CD14-positive monocyte (primary cell): ENCODE measurements around the gene GPR101. TPM values are rescaled to one million over a fixed set of nuclear protein-coding genes. Genes with fewer than 3 reads are reported as not detected.

ENCODE experiments used
- DNase-seq, 3 donors: peaks; one replicate each; pipeline ENCODE4 v3.0.0-alpha.2; 2011 to 2022
- H2AFZ ChIP-seq: 2 replicates; pipeline ENCODE4 v1.6.0; 2012; ENCODE audit warnings: mild to moderate bottlenecking, low read depth, low read length, inconsistent platforms; ENCODE audit not compliant: insufficient read depth, poor library complexity, severe bottlenecking
- H3K27ac ChIP-seq, 2 donors: 1 replicate in 1 of 2; 2 replicates in 1 of 2; pipeline ENCODE4 v1.5.1; 2012 to 2013; ENCODE audit warnings: low read length in 2 of 2, control low read depth in 1 of 2, inconsistent platforms in 1 of 2, low read depth in 1 of 2, mild to moderate bottlenecking in 1 of 2
- H3K27me3 ChIP-seq, 2 donors: one replicate each; pipeline versions ENCODE4 v1.6.0 to v1.6.1; 2011 to 2013; ENCODE audit warnings: low read length in 2 of 2; ENCODE audit not compliant: control insufficient read depth in 2 of 2, insufficient read depth in 2 of 2
- H3K36me3 ChIP-seq, 2 donors: replicated peaks in 1 of 2; 1 replicate in 1 of 2; 2 replicates in 1 of 2; pipeline versions ENCODE4 v1.5.1 to v1.6.1; 2012 to 2013; ENCODE audit warnings: low read length in 2 of 2, control low read depth in 1 of 2, inconsistent platforms in 1 of 2, mild to moderate bottlenecking in 1 of 2; ENCODE audit not compliant: insufficient read depth in 2 of 2, control insufficient read depth in 1 of 2
- H3K4me1 ChIP-seq, 2 donors: 1 replicate in 1 of 2; 2 replicates in 1 of 2; pipeline versions ENCODE4 v1.5.1 to v1.6.1; 2012 to 2013; ENCODE audit warnings: low read length in 2 of 2, control low read depth in 1 of 2, inconsistent platforms in 1 of 2, mild to moderate bottlenecking in 1 of 2, moderate library complexity in 1 of 2; ENCODE audit not compliant: insufficient read depth in 2 of 2, control insufficient read depth in 1 of 2
- H3K4me2 ChIP-seq: replicated peaks from 2 replicates; pipeline ENCODE3; 2012; ENCODE audit warnings: low read length, moderate library complexity, mild to moderate bottlenecking; ENCODE audit not compliant: poor library complexity, severe bottlenecking; ENCODE audit errors: extremely low read depth
- H3K4me3 ChIP-seq, 3 experiments: fragments of 200-600 bp in 1 of 3; sonication (generic) in 1 of 3; replicated peaks in 1 of 3; 1 replicate in 2 of 3; 2 replicates in 1 of 3; pipeline ENCODE4 v1.5.1; 2011 to 2013; ENCODE audit warnings: low read length in 3 of 3, mild to moderate bottlenecking in 3 of 3, control low read depth in 2 of 3, low read depth in 2 of 3, inconsistent platforms in 1 of 3, moderate library complexity in 1 of 3
- H3K79me2 ChIP-seq: 2 replicates; pipeline ENCODE4 v1.6.0; 2012; ENCODE audit warnings: mild to moderate bottlenecking, control low read depth, inconsistent platforms, low read length, moderate library complexity; ENCODE audit not compliant: insufficient read depth
- H3K9ac ChIP-seq: 2 replicates; pipeline ENCODE4 v1.6.0; 2017; ENCODE audit warnings: low read length, mild to moderate bottlenecking; ENCODE audit not compliant: insufficient read depth, poor library complexity, severe bottlenecking
- H3K9me3 ChIP-seq, 2 donors: replicated peaks in 1 of 2; 1 replicate in 1 of 2; 2 replicates in 1 of 2; pipeline versions ENCODE4 v1.5.1 to v1.6.1; 2012 to 2013; ENCODE audit warnings: low read length in 2 of 2, control low read depth in 1 of 2; ENCODE audit not compliant: control insufficient read depth in 1 of 2, insufficient read depth in 1 of 2
- H4K20me1 ChIP-seq: 2 replicates; pipeline ENCODE4 v1.6.0; 2012; ENCODE audit warnings: mild to moderate bottlenecking, low read length, control low read depth, moderate library complexity; ENCODE audit not compliant: insufficient read depth
- H3K27ac Mint-ChIP-seq, 7 donors: one replicate each; pipeline ENCODE4 v1.8.0; 2020; ENCODE audit warnings: mild to moderate bottlenecking in 7 of 7, mixed read lengths in 7 of 7, moderate library complexity in 6 of 7, inconsistent platforms in 2 of 7
- H3K27me3 Mint-ChIP-seq, 3 donors: one replicate each; pipeline ENCODE4 v1.8.0; 2021 to 2022; ENCODE audit warnings: low read depth in 3 of 3, mild to moderate bottlenecking in 3 of 3, mixed read lengths in 3 of 3, moderate library complexity in 3 of 3, inconsistent platforms in 1 of 3
- H3K36me3 Mint-ChIP-seq, 2 donors: one replicate each; pipeline ENCODE4 v1.8.0; 2020; ENCODE audit warnings: mixed read lengths in 2 of 2, inconsistent platforms in 1 of 2, mild to moderate bottlenecking in 1 of 2
- H3K4me1 Mint-ChIP-seq: one replicate; pipeline ENCODE4 v1.8.0; 2020; ENCODE audit warnings: mild to moderate bottlenecking, mixed read lengths
- H3K4me3 Mint-ChIP-seq, 2 donors: one replicate each; pipeline ENCODE4 v1.8.0; 2020; ENCODE audit warnings: mild to moderate bottlenecking in 2 of 2, mixed read lengths in 2 of 2, moderate library complexity in 1 of 2
- H3K9me3 Mint-ChIP-seq, 7 donors: one replicate each; pipeline ENCODE4 v1.8.0; 2020 to 2022; ENCODE audit warnings: mixed read lengths in 7 of 7, mild to moderate bottlenecking in 6 of 7, moderate library complexity in 6 of 7, inconsistent platforms in 2 of 7
- WGBS: methylation state at CpG from one replicate; pipeline ENCODE4 v1.1.5; 2013; ENCODE audit warnings: missing lambda C conversion rate; ENCODE audit not compliant: insufficient coverage; 5-methylcytosine and 5-hydroxymethylcytosine counted together
- intact Hi-C, 2 donors: fragments of 100-400 bp; cut with micrococcal nuclease; formaldehyde crosslinking; loops; one replicate each; pipeline versions ENCODE4 v1.15.0 to v1.15.1; 2023
- polyA plus RNA-seq, 3 donors: library from polyadenylated mRNA; depleted of rRNA in 1 of 3; unstranded in 2 of 3; stranded (reverse) in 1 of 3; fragments of 300-500 nt in 2 of 3; fragments of >200 nt in 1 of 3; fragmentation: Illumina TruSeq in 2 of 3; gene quantifications; 1 replicate in 2 of 3; 2 replicates in 1 of 3; pipeline ENCODE4 v1.2.3, GENCODE V29; 2012 to 2021
- TF ChIP-seq, protein P1 (sequence below): fragments of 200-600 bp; IDR thresholded peaks from one replicate; pipeline ENCODE4 v1.8.0; 2022; ENCODE audit warnings: antibody characterized with exemption, mild to moderate bottlenecking

The GPR101 gene
- polyA plus RNA-seq, 3 donors = not detected

DNA sequence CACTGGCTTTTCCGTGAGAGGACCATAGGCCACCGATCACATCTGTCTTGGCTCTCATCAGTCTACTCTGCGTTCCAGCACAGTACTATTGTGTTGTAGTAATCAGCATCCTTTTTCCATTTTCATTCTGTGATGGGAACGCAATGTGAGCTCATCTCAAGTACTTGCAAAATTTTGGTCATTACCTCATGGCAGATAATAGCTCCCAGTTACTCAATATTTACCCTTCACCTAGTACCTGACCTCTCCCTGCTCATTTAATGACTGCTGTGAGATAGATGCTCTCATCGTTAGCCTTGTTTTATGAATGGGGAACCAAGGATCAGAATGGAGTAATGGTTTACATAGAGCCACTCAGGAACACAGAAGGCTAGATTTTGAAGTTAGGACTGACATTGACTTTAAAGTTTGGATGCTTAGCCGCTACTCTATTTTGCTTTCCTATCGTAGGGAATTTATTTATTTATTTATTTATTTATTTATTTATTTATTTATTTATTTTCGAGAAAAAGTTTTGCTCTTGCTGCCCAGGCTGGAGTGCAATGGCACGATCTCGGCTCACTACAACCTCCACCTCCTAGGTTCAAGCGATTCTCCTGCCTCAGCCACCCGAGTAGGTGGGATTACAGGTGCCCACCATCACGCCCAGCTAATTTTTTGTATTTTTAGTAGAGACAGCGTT, 6.5 kb upstream of the GPR101 start:
- Histone ChIP-seq H3K9me3 (no peaks in the 10 kb centered on the region), H2AFZ (no peak overlapping the region), H3K27me3 (peaks cover 18 to 23% of the 10 kb centered on the region in 2 donors), H3K79me2 (no peaks in the 10 kb centered on the region), H3K36me3 (no peaks in the 10 kb centered on the region), H3K4me3 (no peak overlapping the region), H4K20me1 (no peaks in the 10 kb centered on the region), H3K27ac (no peak overlapping the region), H3K9ac (no peak overlapping the region), H3K4me1 (no peaks in the 10 kb centered on the region), H3K4me2 (no peak overlapping the region)
- Mint-ChIP-seq H3K36me3 (no peaks in the 10 kb centered on the region), H3K27me3 (peaks cover 16 to 26% (median 18%) of the 10 kb centered on the region in 3 donors), H3K9me3 (peaks cover 0 to 1% (median 0%) of the 10 kb centered on the region in 7 donors), H3K4me3 (no peak overlapping the region), H3K27ac (no peak overlapping the region), H3K4me1 (no peaks in the 10 kb centered on the region)
- intact Hi-C loops = no loop called here
- DNase-seq = no peak
- TF ChIP-seq, protein P1, sequence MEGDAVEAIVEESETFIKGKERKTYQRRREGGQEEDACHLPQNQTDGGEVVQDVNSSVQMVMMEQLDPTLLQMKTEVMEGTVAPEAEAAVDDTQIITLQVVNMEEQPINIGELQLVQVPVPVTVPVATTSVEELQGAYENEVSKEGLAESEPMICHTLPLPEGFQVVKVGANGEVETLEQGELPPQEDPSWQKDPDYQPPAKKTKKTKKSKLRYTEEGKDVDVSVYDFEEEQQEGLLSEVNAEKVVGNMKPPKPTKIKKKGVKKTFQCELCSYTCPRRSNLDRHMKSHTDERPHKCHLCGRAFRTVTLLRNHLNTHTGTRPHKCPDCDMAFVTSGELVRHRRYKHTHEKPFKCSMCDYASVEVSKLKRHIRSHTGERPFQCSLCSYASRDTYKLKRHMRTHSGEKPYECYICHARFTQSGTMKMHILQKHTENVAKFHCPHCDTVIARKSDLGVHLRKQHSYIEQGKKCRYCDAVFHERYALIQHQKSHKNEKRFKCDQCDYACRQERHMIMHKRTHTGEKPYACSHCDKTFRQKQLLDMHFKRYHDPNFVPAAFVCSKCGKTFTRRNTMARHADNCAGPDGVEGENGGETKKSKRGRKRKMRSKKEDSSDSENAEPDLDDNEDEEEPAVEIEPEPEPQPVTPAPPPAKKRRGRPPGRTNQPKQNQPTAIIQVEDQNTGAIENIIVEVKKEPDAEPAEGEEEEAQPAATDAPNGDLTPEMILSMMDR = no peak
- WGBS = no CpG with 5 or more reads among the region's 14 CpGs

DNA sequence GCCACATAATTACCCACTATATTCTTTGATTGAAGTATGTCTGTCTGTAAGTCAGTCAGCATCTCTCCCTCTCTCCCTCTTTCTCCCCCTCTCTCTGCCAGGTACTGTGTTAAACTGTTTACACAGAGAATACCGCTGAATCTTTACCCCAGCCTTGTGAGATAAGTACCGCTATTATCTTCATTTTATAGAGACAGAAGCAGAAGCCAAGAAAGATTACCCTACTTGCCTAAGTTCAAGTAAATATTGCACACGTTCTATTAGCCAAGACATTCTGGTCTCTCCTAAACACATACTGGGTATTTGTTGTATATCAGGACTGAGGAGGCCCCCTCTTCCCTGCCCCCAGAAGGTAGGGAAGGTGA, 695 bp upstream of the GPR101 start:
- H3K27me3 Mint-ChIP-seq = peaks cover 26 to 38% (median 37%) of the 10 kb centered on the region in 3 donors
- Histone ChIP-seq H2AFZ (no peak overlapping the region), H3K4me1 (peaks cover 0 to 7% of the 10 kb centered on the region in 2 donors), H3K27ac (no peak overlapping the region), H3K27me3 (peaks cover 43 to 68% of the 10 kb centered on the region in 2 donors), H4K20me1 (no peaks in the 10 kb centered on the region), H3K9ac (no peak overlapping the region), H3K79me2 (no peaks in the 10 kb centered on the region), H3K4me2 (no peak overlapping the region), H3K4me3 (no peak overlapping the region), H3K9me3 (peaks cover 0 to 14% of the 10 kb centered on the region in 2 donors), H3K36me3 (no peaks in the 10 kb centered on the region)
- peaks cover 4% of the 10 kb centered on the region for H3K4me1 Mint-ChIP-seq
- DNase-seq = no peak
- intact Hi-C loops = no loop called here
- H3K27ac Mint-ChIP-seq = no peak overlapping the region
- peak overlapping the region in 1 of 2 donors; percentile 70 for H3K4me3 Mint-ChIP-seq
- no peaks in the 10 kb centered on the region for H3K36me3 Mint-ChIP-seq
- peaks cover 0 to 12% (median 4%) of the 10 kb centered on the region in 7 donors for H3K9me3 Mint-ChIP-seq
- WGBS = 0% methylated on average over 1 of the region's 3 CpGs
- TF ChIP-seq, protein P1 = no peak
